DMS 273 (cell line): Measurements from ENCODE around the gene KLRC3.
"Not testable (repeated sequence)": the region's sequence is repeated elsewhere in the genome, so short reads cannot be mapped to it uniquely, and the experiment has no call there.

ENCODE experiments used
- DNase-seq: peaks from one replicate; lab custom pipeline; 2025; ENCODE audit not compliant: unreplicated experiment; lab: John Stamatoyannopoulos, UW

Gene KLRC3

DNA sequence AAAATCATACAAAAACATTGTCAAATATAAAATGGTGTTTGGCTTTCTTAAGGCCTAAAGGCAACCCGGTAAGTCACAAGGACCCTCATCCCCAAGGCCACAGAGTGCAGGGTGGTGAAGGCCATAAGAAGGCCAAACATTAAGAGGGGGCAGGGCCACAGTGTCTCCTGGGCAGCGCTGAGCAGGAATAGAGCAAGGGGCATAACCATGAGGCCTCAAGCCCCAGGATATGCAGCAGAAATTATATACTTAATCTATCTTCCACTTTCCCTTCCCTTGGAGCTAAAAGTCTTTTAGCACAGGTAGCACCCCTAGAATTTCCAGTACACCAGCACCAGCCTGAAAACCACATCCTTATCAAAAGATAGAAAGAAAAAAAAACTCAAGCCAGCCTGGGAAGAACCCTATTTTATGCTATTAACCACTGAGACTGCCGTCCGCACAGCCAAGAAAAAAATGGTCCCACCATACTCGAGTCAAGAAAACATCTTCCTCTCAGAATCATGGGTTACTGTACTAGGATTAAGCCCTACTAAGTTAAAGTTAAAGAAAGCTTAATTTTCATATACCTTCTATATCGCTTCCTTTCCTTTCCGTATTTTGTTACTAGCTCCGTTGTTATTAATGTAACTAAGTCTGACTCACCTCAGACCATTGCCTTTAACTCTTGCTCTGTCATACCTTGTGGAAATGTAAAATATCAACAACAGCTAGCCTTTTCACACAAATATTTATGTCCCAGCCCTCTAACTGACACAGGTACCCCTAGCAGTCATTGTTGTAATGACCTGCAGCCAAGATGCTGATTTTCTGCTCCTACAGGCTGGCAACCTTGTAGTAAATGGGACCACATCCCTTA, 50.6 kb downstream of the KLRC3 start:
- DNase-seq = no peak

DNA sequence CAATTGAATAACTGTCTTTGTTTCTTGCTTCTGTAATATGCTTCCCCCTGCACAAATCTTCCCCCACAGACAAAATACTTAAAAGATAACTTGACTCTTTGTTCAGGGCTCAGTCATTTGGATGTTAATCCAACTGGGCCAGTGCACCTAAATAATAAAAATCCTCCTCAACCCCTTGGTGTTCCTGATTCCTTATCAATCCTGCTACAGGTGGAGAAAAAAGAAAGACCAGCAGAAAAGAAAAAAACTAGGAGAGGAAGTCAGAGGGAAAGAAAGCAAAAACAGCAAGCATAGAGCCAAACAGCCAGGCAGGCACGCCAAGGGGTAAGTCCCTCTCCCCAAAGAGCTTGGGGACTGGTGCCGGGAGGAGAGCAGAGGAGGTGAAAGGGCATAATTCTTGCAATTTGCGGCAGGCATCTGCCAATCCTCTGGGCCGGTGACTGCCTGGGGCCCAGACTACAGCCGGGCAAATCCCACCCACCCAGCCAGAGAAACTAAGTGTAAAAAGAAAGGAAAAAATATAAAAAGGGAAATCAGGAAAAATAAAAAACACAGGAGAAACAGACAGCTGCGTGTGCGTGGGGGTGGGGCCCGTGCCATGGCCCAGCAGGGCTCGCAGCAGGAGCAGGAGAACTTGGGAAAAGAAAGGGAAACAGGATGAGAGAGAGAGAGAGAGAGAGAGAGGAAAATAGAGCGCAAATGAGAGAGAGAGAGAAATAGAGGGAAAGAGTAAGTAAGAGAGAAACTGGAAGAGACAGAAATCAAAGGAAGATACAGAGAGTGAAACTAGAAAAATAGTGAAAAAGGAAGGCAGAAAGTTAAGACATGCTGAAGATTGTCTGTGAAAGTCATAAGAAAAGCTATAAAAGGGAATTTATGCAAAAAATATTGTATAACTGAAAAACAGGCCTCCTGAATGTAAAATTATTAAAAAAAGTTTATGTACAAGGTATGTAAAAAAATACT, 51.9 kb downstream of the KLRC3 start:
- DNase-seq = no peak

DNA sequence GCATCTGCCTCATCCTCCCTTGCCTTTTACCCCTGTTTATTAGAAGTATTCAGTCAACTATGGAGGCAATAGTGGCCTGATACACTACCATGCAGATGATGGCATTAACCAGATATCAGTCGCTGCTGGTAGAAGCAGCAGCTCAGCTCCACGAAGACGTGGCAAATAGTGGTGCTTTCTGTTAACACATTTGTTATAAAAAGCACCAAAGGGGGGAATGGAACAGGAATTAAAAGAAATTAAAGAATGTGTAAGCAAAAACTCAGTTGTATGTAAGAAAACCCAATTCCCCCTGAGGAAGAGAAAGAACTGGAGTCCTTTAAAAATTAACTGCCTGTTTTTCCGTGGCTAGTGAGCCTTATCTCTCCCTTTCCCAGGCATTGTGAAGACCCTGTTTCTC, 52.7 kb downstream of the KLRC3 start:
- not testable (repeated sequence) for DNase-seq

DNA sequence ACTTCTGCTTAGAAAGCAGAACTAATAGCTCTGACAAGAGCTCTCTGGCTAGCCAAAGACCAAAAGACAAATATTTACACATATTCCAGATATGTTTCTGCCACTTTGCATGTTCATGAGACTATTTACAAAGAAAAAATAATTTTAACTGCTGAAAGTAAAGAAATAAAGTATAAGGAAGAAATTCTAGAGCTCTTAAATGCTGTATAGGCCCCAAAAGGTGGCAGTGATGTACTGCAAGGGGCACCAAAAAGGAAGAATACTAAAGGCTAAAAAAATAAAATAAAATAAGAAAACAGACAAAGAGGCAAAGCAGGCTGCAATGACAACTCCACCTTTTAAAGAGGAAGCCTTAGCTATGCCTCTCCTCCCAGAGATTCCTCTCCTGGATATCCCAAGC, 53.5 kb downstream of the KLRC3 start:
- no peak for DNase-seq

DNA sequence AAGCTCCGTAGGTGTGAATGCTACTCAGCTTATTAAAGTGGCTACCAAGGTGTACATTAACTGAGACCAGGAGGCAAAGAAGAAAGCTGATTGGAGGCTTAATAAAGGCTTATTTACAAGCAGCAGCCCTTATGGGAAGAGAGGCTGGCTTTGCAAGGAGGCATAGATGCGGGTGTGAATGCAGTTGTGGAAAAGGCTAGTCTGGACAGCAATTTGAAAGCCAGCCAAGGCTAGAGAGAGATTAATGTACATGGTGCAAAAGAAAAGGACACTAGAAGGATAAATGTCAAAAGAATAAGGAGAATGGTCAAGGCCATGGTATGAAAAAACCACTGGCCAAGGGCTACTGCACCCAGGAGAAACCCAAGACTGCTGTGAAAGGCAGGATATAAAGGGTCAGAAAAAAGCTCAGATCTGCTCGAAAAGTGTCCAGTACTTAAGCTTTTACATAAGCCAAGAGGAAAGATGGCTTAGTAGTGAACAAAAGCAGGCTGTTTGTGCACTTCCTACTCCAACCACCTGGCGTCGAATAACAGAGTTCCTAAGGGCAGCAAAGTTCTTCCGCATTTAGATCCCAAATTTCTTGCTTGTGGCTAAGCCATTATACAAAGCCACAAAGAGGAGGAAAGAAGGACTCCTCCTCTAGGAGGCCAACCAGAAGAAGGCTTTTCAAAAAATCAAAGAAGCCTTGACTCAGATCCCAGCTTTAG, 54.5 kb downstream of the KLRC3 start:
- DNase-seq = no peak

DNA sequence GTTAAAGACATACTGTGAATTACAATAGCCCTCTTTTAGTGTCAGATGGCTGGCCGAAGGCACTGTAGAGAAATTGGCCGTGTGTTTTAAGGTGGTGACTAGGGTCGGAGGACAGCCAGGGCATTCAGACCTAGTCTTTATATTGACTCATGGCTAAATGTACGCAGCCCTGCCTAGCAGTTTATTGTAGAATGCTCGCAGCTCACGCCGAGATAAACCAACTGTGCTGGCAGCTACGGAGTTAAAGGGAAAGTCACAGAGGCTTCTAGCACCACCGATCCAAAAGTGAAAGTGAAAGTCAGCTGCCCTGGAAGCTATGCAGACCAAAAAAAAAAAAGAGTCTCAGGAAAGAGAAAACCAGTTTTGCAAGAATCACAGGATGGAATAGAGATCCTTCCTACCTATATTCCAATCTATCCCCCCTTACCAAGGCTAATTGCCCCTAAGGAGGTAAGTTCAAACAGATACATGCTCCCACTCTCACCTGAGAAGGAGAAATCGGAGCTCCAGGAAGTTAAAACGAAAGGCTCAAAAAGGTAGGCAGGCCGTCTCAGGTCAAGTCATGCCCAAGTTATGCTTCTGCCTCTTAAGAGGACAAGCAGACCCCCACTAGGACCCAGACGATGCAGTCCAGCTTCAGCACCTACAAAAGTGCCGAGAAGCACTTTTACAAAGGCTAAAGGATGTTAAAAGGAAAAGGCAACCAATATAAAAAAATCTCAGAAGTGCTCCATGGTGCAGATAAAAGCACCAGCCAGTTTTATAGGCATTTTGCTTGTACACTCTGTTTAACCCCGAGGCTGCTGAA, 55.4 kb downstream of the KLRC3 start:
- DNase-seq = peak; percentile 51

DNA sequence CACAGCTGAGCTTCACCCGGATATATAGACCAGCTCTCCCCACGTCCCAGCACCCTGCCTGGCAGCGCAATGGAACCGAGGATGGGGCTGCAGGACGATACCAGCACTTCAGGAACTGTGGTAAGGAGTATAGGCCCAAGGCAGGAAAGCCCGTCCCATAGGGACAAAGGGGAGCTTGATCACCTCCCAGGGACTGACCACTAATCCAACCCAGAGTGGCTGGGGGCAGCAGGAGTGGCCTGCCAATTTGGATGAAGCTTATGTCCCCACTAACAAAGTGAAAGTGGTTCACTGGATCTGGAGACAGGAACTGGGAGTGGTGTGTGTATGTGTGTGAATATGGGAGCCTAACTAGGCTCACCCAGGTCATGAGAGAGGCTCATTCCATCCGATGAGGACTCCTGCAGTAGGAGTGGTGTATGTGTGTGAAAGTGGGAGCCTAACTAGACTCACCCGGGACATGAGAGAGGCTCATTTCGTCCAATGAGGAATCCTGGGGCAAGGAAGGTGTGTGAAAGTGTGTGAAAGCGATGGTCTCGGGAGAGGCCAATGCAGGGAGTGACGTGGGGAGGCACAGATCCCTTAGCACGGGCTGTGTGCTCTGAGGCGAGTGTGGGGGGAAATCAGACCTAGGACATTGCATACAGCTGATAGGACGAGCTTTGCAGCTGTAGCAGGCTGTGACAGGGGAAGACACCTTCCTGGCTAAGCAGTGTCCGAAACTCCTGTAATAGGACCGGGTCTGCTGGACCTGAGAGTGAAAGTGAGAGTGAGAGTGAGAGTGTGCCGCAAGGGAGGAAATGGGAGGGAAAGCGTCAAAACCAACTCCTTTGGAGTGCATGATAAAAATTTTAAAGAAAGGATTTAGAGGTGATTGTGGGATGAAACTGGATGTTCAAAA, 56.2 kb downstream of the KLRC3 start:
- no peak for DNase-seq

DNA sequence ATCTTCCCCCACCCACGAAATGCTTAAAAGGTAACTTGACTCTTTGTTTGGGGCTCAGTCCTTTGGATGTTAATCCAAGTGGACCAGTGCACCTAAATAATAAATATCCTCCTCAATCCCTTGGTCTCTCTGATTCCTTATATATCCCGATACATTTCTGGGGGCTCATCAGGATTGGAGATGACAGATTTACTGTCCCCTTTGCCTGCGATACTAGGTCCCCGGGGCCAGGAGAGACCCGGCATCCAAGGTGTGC, 56.8 kb downstream of the KLRC3 start:
- DNase-seq = no peak

DNA sequence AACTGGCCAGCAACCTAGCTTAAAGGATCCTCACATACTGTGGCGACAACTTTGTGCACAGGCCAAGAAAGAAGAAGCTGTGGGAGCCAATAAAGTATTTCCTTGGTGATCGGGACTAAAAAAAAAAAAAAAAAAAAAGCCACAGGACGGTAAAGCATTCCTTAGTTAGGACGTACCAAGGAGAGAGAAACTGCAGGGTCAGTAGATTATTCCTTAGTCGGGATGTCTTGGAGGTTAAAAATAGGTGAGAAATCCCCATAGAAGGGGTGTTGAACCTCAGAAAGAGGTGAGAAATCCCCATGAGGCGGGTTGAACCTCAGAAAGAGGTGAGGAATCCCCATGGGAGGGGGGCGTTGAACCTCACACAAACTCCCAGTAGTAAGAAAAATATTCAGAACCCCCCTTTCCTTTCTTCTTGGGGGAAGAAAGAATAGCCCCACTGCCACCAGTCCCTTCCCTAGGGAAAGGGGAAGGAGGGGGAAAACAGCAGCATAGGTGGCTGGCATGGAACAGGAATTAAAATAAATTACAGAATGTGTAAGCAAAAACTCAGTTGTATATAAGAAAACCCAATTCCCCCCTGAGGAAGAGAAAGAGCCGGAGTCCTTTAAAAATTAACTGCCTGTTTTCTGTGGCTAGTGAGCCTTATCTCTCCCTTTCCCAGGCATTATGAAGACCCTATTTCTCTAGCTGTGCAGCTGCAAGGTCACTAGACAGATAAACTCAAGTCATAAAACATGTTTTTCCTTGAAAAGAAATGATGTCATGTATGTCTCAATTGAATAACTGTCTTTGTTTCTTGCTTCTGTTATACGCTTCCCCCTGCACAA, 57.4 kb downstream of the KLRC3 start:
- DNase-seq = no peak

DNA sequence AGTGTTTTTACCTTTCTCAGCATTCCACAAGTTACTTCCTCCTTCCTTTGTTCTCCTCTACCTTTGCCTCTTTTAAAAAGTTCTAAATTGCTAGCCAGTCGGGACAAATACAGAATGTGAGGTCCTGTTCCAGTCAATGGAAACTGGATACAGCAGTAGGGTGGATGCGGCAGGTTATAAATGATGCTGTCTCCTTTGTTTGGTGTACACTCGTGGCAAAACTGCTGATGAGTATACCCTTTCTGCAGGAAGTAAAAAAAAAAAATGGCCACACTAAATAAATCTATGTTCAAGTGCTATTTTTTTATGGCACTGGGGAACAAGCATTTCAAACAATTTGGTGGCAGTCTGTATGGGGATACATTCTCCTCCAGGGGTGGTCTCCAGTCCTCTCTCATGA, 58.1 kb downstream of the KLRC3 start:
- DNase-seq = no peak
